Inflammatory macrophage treated with lipopolysaccharide for 1 hour (primary cell): ENCODE measurements around the gene GNPDA1.
"Not testable (repeated sequence)": the region's sequence is repeated elsewhere in the genome, so short reads cannot be mapped to it uniquely, and the experiment has no call there.

Experiments
- DNase-seq, 2 donors: peaks; one replicate each; pipeline ENCODE4 v3.0.0-alpha.2; 2020 to 2022

The GNPDA1 gene

DNA sequence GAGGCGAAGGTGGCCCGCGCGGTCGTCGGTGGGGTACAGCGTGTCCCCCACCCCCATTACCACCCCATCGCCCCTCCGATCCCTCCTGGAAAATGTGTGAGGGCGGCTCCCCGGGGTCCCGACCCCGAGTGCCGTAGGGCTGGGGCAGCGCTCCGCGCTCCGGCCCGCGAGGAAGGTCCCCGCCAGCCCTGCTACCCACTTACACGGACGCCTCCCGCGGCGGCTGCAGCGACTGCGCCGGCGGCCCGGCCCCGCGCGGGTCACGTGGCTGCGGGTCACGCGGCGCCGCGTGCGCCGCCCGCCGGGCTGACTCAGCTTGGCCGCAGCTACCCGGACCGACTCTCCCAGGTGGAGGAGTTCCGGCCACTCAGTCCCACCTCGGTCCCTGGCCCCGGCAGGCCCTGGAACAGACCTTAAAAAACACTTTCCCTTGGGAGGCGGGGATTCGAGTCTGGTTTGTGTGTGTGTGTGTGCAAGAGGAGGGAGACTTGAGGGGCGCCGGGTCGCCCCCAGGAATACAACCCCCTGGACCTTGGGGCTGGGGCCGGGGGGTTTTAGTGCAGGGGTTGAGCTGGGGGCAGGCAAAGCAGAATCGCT lies at the start of gene GNPDA1:
TSS of gene GNPDA1 (minus strand) at position 236 of the 597 bp plus-strand sequence. CDS start 992 bp downstream, outside the sequence.
- peak; percentile 67 to 75 for DNase-seq

- peak; percentile 56 to 60 for DNase-seq
Observed at GRCh38 chr5:142059304-142059940, 46.6 kb upstream of the GNPDA1 start.

DNA sequence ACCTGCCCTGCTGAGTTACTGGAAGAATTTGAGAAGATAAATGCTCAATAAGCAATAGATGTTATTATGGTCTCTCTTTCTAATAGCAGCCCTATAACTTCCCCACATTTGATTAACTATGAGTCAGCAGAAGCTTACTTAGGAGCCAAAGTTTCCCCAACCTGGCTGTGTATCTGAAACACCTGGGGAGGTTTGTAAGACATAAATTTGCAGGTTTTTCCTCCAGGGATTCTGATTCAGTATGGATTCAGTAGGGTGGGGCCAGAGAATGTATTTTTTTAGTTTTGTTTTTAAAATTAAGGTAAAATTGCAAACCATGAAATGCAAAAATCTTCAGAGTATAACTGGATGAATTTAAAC lies 44.9 kb upstream of the GNPDA1 start:
- no peak for DNase-seq

GRCh38 chr5:142056816-142057696 lies 44.2 kb upstream of the GNPDA1 start:
- DNase-seq, result no peak

DNA sequence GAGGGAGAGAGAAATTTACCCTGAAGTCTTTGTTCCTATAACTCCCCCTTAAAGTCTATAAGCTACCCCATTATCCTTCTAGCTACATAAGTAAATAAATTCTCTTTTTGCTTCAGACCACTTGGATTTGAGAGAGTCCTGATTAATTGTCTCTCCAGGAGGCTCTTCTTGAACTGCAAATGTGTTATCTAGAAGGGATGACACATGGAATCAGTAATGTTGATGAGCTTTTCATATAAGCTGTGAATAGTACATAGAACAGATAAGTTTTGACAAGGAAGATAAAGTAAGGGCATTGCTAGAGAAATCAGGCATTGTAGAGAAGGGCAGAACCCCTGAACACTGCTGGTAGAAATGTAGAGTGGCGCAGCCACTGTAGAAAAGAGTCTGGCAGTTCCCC lies 42.5 kb upstream of the GNPDA1 start:
- DNase-seq, result no peak

DNA sequence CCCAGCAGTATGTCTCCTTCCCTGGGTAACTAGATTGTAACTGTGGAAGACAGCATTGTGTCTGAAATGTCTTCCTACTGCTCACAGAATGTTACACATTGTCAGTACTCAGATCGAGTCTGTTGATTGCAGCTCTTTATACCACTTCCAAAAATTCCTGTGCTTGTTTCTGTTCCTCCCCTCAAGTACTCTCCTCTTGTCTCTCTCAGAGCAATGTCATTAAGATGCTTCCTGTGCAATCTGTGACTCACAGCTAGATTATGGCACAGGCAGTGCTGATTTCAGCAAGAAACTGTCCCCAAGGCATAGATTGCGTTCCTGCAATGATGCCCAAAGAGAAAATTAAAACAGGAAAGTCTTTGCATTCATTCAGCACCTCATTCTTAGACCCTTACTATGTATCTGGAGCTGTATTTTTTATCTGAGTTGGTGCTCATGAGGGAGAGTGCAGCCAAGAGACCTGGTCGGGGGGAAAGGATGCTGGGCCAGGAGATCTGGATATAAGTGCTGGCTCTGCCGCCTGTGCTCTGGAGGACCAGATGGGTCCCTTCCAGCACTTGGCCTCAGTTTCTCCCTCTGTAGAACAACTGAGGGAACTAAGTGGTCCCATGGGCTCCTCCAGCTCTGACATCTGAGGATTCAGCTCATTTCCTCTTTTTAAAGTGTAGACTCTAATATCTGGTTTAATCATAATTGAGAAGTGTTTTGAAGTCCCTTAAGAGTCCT lies 40.8 kb upstream of the GNPDA1 start:
- DNase-seq, result peak; percentile 81 to 87

DNA sequence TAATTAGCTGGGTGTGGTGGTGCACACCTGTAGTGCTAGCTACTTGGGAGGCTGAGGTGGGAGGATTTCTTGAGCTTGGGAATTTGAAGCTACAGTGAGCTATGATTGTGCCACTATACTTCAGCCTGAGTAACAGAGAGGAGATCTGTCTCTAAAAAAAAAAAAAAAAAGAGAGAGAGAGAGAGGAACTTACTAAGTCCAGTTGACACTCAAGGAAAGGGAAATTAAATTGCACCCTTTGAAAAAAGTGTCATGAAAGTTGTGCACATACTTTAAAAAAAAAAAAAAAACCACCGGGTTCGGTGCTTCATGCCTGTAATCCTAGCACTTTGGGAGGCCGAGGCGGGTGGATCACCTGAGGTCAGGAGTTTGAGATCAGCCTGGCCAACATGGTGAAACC lies 39.2 kb upstream of the GNPDA1 start:
- peak; percentile 22 to 34 for DNase-seq

DNA sequence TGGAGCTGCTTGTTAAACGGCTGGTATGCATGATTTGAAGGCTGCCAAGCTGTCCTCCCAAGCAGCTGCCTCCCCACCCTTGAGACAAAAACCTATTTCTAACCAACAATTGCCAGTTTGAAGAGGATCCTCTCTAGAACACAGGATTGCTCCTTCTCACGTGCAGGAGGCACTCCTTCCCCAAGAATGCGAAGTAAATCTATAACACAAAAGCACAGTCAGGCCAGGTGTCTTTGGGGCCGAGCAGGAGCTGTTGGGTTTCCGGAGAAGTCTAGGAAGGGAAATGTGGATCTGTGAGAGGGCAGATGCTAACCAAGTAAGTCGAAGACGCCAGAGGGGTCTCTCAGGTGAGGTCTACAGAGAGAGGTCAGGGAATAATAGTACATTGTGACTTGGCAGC lies 35.4 kb upstream of the GNPDA1 start:
- no peak for DNase-seq

GRCh38 chr5:142046191-142046590 lies 33.4 kb upstream of the GNPDA1 start:
- peak; percentile 52 to 61 for DNase-seq

- DNase-seq, result not testable (repeated sequence)
Observed at GRCh38 chr5:142040881-142041280, 28.1 kb upstream of the GNPDA1 start.

GRCh38 chr5:142040285-142040684 lies 27.5 kb upstream of the GNPDA1 start:
- DNase-seq, result no peak

DNA sequence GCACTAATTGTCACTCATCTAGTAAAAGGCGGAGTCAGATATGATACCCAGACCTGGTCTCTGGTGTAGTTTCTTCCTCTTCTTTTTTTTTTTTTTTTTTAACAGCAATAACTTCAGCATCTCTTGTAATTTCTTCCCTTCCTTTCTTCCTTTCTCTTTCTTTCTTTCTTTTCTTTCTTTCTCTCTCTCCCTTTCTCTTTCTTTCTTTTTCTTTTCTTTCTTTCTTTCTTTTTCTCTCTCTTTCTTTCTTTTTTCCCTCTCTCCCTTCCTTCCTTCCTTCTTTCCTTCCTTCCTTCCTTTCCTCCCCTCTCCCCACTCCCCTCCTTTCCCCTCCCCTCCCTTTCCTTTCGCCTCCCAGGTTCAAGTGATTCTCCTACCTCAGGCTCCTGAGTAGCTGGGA lies 25.9 kb upstream of the GNPDA1 start:
- DNase-seq, result no peak

DNA sequence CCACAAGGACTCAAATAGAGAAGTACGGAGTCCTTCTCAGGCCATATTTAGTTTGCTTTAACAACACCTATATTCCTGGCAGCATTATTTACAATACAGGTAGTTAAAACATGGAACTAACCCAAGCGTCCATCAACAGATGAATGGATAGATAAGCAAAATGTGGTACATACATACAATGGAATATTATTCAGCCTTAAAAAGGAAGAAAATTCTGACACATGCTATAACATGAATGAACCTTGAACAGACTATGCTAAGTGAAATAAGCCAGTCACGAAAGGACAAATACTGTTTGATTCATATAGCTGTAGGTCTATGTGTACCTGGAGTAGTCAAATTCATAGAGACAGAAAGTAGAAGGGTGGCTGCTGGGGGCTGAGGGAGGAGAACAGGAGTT lies 24.8 kb upstream of the GNPDA1 start:
- not testable (repeated sequence) for DNase-seq

- DNase-seq, result no peak
Observed at GRCh38 chr5:142036918-142037317, 24.1 kb upstream of the GNPDA1 start.

- no peak for DNase-seq
Observed at GRCh38 chr5:142034994-142035393, 22.2 kb upstream of the GNPDA1 start.

GRCh38 chr5:142033632-142034567 lies 21.1 kb upstream of the GNPDA1 start:
- not testable (repeated sequence) for DNase-seq

DNA sequence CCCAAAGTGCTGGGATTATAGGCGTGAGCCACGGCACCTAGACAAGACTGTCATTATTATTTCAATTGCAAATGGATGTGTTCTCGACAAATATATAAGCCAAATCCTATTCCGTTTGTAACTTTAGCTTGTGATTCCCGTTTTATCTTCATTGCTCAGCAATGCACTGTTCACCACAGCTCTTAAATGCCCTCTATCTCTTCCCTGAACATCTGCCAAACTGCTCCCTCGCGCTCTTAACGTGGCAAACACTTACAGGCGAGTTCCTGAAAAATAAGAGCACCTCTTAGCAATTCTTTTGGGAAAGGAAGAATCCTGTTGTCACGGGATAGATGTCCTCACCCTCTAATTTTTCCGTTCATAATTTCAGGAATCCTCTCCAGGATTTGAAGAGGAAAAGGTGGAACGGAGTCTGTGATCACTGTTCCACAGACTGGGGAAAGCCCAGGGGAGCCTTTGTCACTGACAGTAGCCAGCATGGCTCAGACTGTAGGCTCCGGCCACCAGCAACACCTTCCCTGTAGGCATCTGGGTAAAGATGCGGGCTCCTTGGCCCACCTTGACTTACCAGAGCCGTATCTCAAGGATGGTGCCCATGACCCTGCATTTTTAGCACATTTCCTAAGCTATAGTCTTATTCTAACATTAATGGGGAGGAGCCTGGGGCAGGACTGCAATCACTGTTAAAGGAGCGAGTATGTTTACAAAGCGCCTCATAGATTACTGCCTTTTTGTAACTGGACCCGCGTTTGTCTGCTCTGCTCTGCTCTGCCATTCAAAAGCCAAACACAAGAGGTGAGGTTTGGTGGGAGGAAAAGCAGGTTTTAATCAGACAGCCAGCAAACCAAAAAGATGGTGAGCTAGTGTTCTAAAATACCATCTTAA lies 20.2 kb upstream of the GNPDA1 start:
- no peak for DNase-seq

- no peak for DNase-seq
Observed at GRCh38 chr5:142032150-142032549, 19.3 kb upstream of the GNPDA1 start.

DNA sequence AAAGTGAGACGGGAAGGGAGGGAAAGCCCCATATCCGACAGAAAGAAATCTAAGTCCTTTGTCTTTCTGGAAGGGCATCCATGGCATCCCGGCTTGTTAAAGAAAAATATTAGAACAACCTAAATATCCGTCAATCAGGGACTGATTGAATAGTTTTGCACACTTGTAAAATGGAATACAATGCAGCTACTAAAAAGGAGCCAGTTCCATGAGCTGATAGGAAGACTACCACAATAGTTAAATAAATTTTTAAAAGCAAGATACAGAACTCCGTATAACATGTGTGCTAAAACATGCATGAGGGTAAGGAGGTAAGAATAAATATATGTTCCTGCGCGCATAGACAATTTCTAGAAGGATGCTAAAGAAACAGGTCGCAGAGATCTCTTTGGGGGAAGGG lies 12.8 kb upstream of the GNPDA1 start:
- no peak for DNase-seq

- peak; percentile 84 to 85 for DNase-seq
Observed at GRCh38 chr5:142024771-142025304, 12.0 kb upstream of the GNPDA1 start.

DNA sequence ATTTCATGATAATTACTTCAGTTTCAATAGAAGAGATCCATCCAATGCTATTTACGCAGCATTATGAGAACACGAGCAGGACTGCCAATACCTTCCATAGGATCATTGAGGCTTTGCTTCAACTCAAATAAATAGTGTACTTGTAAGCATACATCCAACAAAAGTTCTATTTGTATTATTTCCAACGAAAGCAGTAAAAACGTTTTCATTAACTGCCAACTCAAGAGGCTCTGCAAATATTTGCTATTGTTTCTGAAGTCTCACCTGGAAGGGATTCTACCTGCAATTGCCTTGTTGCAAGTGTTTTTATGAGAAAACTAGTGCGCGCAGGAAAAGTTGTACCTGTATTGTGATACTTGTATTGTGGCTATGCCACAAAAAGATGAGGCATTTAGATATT lies 11.0 kb upstream of the GNPDA1 start:
- no peak for DNase-seq
